Ishikawa (cell line): ENCODE measurements around the gene ABCB8.

Experiments used
- CEBPB ChIP-seq: IDR thresholded peaks from 2 replicates; pipeline ENCODE4 v1.6.1; 2012
- CREB1 ChIP-seq: IDR thresholded peaks from 2 replicates; pipeline ENCODE4 v1.6.1; 2012; ENCODE audit warnings: low read depth
- EGR1 ChIP-seq: IDR thresholded peaks from 2 replicates; pipeline ENCODE4 v1.6.1; 2012
- EP300 ChIP-seq: IDR thresholded peaks from 2 replicates; pipeline ENCODE4 v1.6.1; 2012; ENCODE audit warnings: borderline replicate concordance
- FOXM1 ChIP-seq: IDR thresholded peaks from 2 replicates; pipeline ENCODE4 v1.6.1; 2012; ENCODE audit warnings: low read depth, borderline replicate concordance
- MAX ChIP-seq: IDR thresholded peaks from 2 replicates; pipeline ENCODE4 v1.6.1; 2012
- NFIC ChIP-seq: IDR thresholded peaks from 2 replicates; pipeline ENCODE4 v1.6.1; 2012
- RAD21 ChIP-seq: IDR thresholded peaks from 2 replicates; pipeline ENCODE4 v1.6.1; 2012; ENCODE audit warnings: low read depth
- REST ChIP-seq: IDR thresholded peaks from 2 replicates; pipeline ENCODE4 v1.6.1; 2012; ENCODE audit warnings: low read depth, mild to moderate bottlenecking
- TAF1 ChIP-seq: IDR thresholded peaks from 2 replicates; pipeline ENCODE4 v1.6.1; 2012; ENCODE audit warnings: low read depth, mild to moderate bottlenecking
- TCF12 ChIP-seq: IDR thresholded peaks from 2 replicates; pipeline ENCODE4 v1.6.1; 2012; ENCODE audit warnings: low read depth
- TEAD4 ChIP-seq: IDR thresholded peaks from 2 replicates; pipeline ENCODE4 v1.6.1; 2012
- USF1 ChIP-seq: IDR thresholded peaks from 2 replicates; pipeline ENCODE4 v1.6.1; 2012
- YY1 ChIP-seq: IDR thresholded peaks from 2 replicates; pipeline ENCODE4 v1.6.1; 2012; ENCODE audit warnings: low read depth
- ZBTB7A ChIP-seq: IDR thresholded peaks from 2 replicates; pipeline ENCODE4 v1.6.1; 2012; ENCODE audit warnings: low read depth

The ABCB8 gene

GRCh38 chr7:151085691-151086620 is 57.7 kb downstream of the ABCB8 start, which contains the start of gene AGAP3:
TSS of gene AGAP3 (plus strand) at chr7:151086475. CDS start at chr7:151086742, 267 bp downstream.
- TF ChIP-seq MAX = peak; percentile 75
- TF ChIP-seq TEAD4 = no peak
- TF ChIP-seq EP300 = no peak; the same call in 1 of the 2 replicates
- TF ChIP-seq YY1 = peak; percentile 41; the same call in 1 of the 2 replicates
- no peak for TF ChIP-seq CREB1
- TF ChIP-seq NFIC = no peak
- no peak for TF ChIP-seq FOXM1
- peak; percentile 79; the same call in 1 of the 2 replicates for TF ChIP-seq ZBTB7A
- peak; percentile 76 for TF ChIP-seq USF1
- no peak for TF ChIP-seq TCF12
- TF ChIP-seq REST = no peak
- TF ChIP-seq RAD21 = no peak
- peak; percentile 59 for TF ChIP-seq TAF1
- TF ChIP-seq CEBPB = no peak
- TF ChIP-seq EGR1 = peak; percentile 66

- TF ChIP-seq TCF12 (no peak), MAX (peak; percentile 72; the same call in 1 of the 2 replicates)
Measured at GRCh38 chr7:151086802-151087244, 58.6 kb downstream of the ABCB8 start.

GRCh38 chr7:151087245-151088018 is 59.2 kb downstream of the ABCB8 start:
- peak; percentile 17; the same call in 1 of the 2 replicates for TF ChIP-seq TAF1
- peak; percentile 64 for TF ChIP-seq ZBTB7A
- no peak for TF ChIP-seq EGR1

GRCh38 chr7:151088019-151088855 is 60.0 kb downstream of the ABCB8 start:
- TF ChIP-seq EGR1 = no peak
- no peak for TF ChIP-seq REST
- TF ChIP-seq TAF1 = no peak
- TF ChIP-seq FOXM1 = no peak
- no peak for TF ChIP-seq TEAD4
- no peak for TF ChIP-seq MAX
- no peak for TF ChIP-seq TCF12
- no peak for TF ChIP-seq EP300
- TF ChIP-seq ZBTB7A = no peak
- TF ChIP-seq CEBPB = no peak
- no peak for TF ChIP-seq NFIC
- no peak for TF ChIP-seq USF1
- TF ChIP-seq CREB1 = no peak
- no peak for TF ChIP-seq YY1
- TF ChIP-seq RAD21 = no peak
